DOHH2 (cell line): Measurements from ENCODE around the gene DEF6.

Experiments used
- H3F3A ChIP-seq: fragments of 200-600 bp; sonication (generic), shearing (Covaris generic); 2 replicates; pipeline ENCODE4 v1.6.0; 2016; ENCODE audit warnings: antibody characterized with exemption, mild to moderate bottlenecking; ENCODE audit not compliant: control insufficient read depth, insufficient read depth
- H3K27ac ChIP-seq: fragments of 200-600 bp; sonication (generic); 2 replicates; pipeline ENCODE4 v1.5.1; 2014; ENCODE audit warnings: low read depth, mild to moderate bottlenecking, low read length, moderate library complexity
- H3K27me3 ChIP-seq: fragments of 200-600 bp; sonication (generic); 2 replicates; pipeline ENCODE4 v1.6.1; 2014; ENCODE audit warnings: mild to moderate bottlenecking, low read length, mixed read lengths; ENCODE audit not compliant: control insufficient read depth
- H3K36me3 ChIP-seq: fragments of 200-600 bp; sonication (generic); 2 replicates; pipeline ENCODE4 v1.6.1; 2014; ENCODE audit warnings: mild to moderate bottlenecking, low read length, moderate library complexity, mixed read lengths; ENCODE audit not compliant: control insufficient read depth
- H3K4me1 ChIP-seq: fragments of 200-600 bp; sonication (generic); 2 replicates; pipeline ENCODE4 v1.6.1; 2014; ENCODE audit warnings: mild to moderate bottlenecking, low read length, mixed read lengths; ENCODE audit not compliant: control insufficient read depth
- H3K4me2 ChIP-seq: fragments of 200-600 bp; sonication (generic); 2 replicates; pipeline ENCODE4 v1.6.0; 2014; ENCODE audit warnings: mild to moderate bottlenecking, low read length, moderate library complexity
- H3K4me3 ChIP-seq: fragments of 200-600 bp; sonication (generic); 2 replicates; pipeline ENCODE4 v1.5.1; 2014; ENCODE audit warnings: mild to moderate bottlenecking, low read length, mixed read lengths
- H3K79me2 ChIP-seq: fragments of 200-600 bp; sonication (generic); 2 replicates; pipeline ENCODE4 v1.6.1; 2014; ENCODE audit warnings: mild to moderate bottlenecking, low read length, mixed read lengths; ENCODE audit not compliant: control insufficient read depth
- H3K9me2 ChIP-seq: fragments of 200-600 bp; sonication (generic); replicated peaks from 2 replicates; pipeline ENCODE4 v1.6.1; 2014; ENCODE audit warnings: mild to moderate bottlenecking, low read length, mixed read lengths; ENCODE audit not compliant: control insufficient read depth
- H3K9me3 ChIP-seq: fragments of 200-600 bp; sonication (generic); 2 replicates; pipeline ENCODE4 v1.6.1; 2014; ENCODE audit warnings: antibody characterized with exemption, low read length, mixed read lengths; ENCODE audit not compliant: control insufficient read depth, insufficient read depth
- H4K20me1 ChIP-seq: fragments of 200-600 bp; sonication (generic); 2 replicates; pipeline ENCODE4 v1.6.0; 2014; ENCODE audit warnings: low read depth, mild to moderate bottlenecking, antibody characterized with exemption, low read length, moderate library complexity; ENCODE audit not compliant: control insufficient read depth, insufficient read depth
- CTCF ChIP-seq: fragments of 200-600 bp; sonication (generic); IDR thresholded peaks from one replicate; pipeline ENCODE4 v1.5.1; 2014; ENCODE audit warnings: antibody characterized with exemption, mild to moderate bottlenecking, low read depth, low read length; ENCODE audit not compliant: poor library complexity, severe bottlenecking
- EZH2phosphoT487 ChIP-seq: fragments of 200-600 bp; sonication (generic); IDR thresholded peaks from 2 replicates; pipeline ENCODE4 v1.6.1; 2017; ENCODE audit warnings: borderline replicate concordance, mild to moderate bottlenecking, antibody characterized with exemption, low read length, moderate library complexity, mixed read lengths

Gene DEF6

GRCh38 chr6:35299674-35300073 is 2.1 kb downstream of the DEF6 start:
- Histone ChIP-seq H3K4me1 (peaks cover 65% of the 10 kb centered on the region), H3K27me3 (no peaks in the 10 kb centered on the region), H3K4me2 (peak overlapping the region; percentile 95), H3K9me2 (no peaks in the 10 kb centered on the region), H3F3A (peaks cover 19% of the 10 kb centered on the region), H3K27ac (peak overlapping the region; percentile 86), H4K20me1 (no peaks in the 10 kb centered on the region), H3K4me3 (peak overlapping the region; percentile 91), H3K9me3 (no peaks in the 10 kb centered on the region), H3K36me3 (peaks cover 42% of the 10 kb centered on the region), H3K79me2 (peaks cover 61% of the 10 kb centered on the region)
- TF ChIP-seq CTCF, result no peak
- no peak for TF ChIP-seq EZH2phosphoT487

DNA sequence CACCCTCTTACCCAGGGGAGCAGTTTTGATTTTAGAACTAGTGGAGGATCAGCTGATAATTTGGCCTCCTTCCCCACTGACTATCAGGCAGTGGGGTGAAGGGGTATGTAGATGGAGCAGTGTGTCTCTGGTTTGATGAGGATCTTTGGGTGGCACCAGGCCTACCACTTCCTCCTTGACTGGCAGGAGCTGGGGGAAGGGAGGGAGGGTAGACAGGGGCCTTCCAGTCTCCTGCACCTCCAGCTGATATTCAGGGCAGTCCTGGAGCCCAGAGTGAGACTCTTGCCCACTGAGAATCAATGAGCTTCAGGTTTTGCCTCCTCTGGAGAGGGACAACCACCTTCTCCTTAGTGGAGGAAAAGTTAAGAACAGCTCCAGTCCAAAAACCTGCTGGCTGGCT is 3.2 kb downstream of the DEF6 start:
- peak overlapping the region; percentile 95 for H3K4me2 ChIP-seq

GRCh38 chr6:35302604-35303241 is 5.1 kb downstream of the DEF6 start:
- Histone ChIP-seq H3K79me2 (peaks cover 62% of the 10 kb centered on the region), H3K9me3 (no peaks in the 10 kb centered on the region), H3F3A (peaks cover 19% of the 10 kb centered on the region), H3K4me1 (peaks cover 55% of the 10 kb centered on the region), H3K27ac (peak overlapping the region; percentile 41), H3K4me2 (peak overlapping the region; percentile 88), H3K9me2 (no peaks in the 10 kb centered on the region), H4K20me1 (no peaks in the 10 kb centered on the region), H3K27me3 (no peaks in the 10 kb centered on the region), H3K4me3 (peak overlapping the region; percentile 74), H3K36me3 (peaks cover 35% of the 10 kb centered on the region)
- no peak for TF ChIP-seq CTCF
- no peak for TF ChIP-seq EZH2phosphoT487

More for the DNA sequence above, 3.2 kb downstream of the DEF6 start:
- TF ChIP-seq EZH2phosphoT487, result no peak
- no peak for TF ChIP-seq CTCF
- H3K36me3 ChIP-seq, result peaks cover 32% of the 10 kb centered on the region
- no peaks in the 10 kb centered on the region for H3K27me3 ChIP-seq
- H3K9me3 ChIP-seq, result no peaks in the 10 kb centered on the region
- no peak overlapping the region for H3K27ac ChIP-seq
- H4K20me1 ChIP-seq, result no peaks in the 10 kb centered on the region
- H3K4me3 ChIP-seq, result no peak overlapping the region
- peaks cover 19% of the 10 kb centered on the region for H3F3A ChIP-seq
- peaks cover 65% of the 10 kb centered on the region for H3K4me1 ChIP-seq
- peaks cover 63% of the 10 kb centered on the region for H3K79me2 ChIP-seq
- H3K9me2 ChIP-seq, result no peaks in the 10 kb centered on the region
